Measurements from ENCODE around the gene MAP7D3.

MAP7D3 gene

DNA sequence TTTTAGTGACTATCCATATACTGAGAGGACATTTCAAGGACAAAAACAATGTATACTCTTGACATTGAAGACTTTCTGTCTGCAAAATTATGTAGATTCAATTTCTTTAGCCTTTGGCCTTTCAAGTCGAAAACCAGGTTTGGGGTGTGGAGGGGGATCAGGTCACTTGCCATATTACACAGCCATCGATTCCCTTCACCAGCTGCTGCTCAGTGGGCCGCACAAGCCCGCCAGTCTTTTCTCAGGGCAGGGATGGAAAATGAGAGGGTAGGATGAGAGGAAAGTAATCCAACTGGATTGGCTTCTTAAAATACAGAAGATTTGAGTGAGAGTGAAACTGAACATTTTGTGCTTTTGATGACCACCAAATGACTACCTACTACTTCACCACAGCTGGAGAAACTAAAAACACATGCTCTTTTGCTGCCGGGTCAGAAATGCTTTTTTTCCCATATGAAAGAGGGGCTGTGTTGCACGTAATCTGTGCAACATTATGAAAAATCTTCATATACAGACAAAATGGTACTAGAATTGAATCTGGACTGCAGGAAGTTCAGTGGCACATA, 52.4 kb downstream of the MAP7D3 start:
- POLR2A ChIA-PET: no interaction called here
- no peak for DNase-seq (ENCODE audit: extremely low spot score)
- no peak for TF ChIP-seq CTCF (IDR thresholded peaks at IDR 0.05; ENCODE audit: control extremely low read depth, extremely low read depth, low read depth, missing control alignments)
- CTCF ChIA-PET: interaction anchor here (1.3 kb wide), 1 partner anchor 12 kb away, joined by 3 read pairs; no protein-coding TSS in a partner anchor

GRCh38 chrX:136198010-136198409, 53.2 kb downstream of the MAP7D3 start:
- POLR2A ChIA-PET: no interaction called here
- CTCF ChIA-PET: interaction anchor here (1.3 to 1.5 kb wide), 2 partner anchors 13 to 170 kb away, joined by 3 to 5 read pairs; no protein-coding TSS in a partner anchor
- no peak for DNase-seq (ENCODE audit: extremely low spot score)
- no peak for TF ChIP-seq CTCF (IDR thresholded peaks at IDR 0.05; ENCODE audit: control extremely low read depth, extremely low read depth, low read depth, missing control alignments)

DNA sequence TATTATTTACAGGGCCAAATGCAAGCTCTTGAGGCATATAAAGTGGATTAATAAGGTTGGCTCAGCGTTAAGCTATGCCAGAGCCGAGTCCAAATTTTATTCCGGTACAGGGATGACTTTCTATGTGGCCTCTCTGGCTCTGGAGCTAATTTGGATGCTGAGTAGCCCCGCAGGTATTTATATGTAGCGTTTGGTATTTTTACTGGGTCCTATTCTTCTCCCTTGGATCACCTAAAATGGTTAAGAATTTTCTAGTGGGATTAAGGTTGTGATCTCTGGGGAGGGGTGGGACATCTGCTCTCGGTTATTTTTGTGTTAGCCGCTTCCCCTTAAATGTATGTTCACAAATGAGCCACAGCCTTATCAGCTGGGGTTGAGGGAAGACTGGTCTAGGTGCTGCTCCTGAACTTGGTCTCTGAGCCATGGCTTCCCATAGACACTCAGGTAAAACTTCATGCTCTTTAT, 54.5 kb downstream of the MAP7D3 start:
- POLR2A ChIA-PET: no interaction called here
- no peak for TF ChIP-seq CTCF (IDR thresholded peaks at IDR 0.05; ENCODE audit: control extremely low read depth, extremely low read depth, low read depth, missing control alignments)
- CTCF ChIA-PET: interaction anchor here (1.5 kb wide), 1 partner anchor 169 kb away, joined by 5 read pairs; no protein-coding TSS in a partner anchor
- no peak for DNase-seq (ENCODE audit: extremely low spot score)

DNA sequence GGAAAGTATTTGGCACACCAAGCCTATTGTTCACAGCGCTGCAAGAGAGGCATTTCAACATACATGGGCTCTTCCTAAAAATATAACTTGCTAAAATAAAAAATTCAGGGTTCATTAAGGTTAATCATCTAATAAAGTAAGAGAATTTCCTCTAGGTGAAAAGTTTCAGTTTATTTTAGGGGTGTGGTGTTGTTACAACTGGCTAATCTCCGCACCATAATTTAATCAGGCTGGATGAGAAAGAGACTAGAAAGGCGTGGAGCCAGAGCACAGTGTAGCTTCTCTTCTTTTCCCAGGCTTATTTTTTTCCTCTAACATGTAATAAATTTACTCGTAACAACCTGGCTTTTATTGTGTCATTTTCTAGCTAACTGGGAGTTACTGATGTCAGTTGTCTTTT, 56.0 kb downstream of the MAP7D3 start:
- no peak for DNase-seq (ENCODE audit: extremely low spot score)
- TF ChIP-seq CTCF (IDR thresholded peaks at IDR 0.05; ENCODE audit: control extremely low read depth, extremely low read depth, low read depth, missing control alignments): no peak
- ChIA-PET CTCF (interaction anchor here (0.8 to 1.0 kb wide), 2 partner anchors 14 to 73 kb away, joined by 3 to 4 read pairs; no protein-coding TSS in a partner anchor), POLR2A (no interaction called here)

DNA sequence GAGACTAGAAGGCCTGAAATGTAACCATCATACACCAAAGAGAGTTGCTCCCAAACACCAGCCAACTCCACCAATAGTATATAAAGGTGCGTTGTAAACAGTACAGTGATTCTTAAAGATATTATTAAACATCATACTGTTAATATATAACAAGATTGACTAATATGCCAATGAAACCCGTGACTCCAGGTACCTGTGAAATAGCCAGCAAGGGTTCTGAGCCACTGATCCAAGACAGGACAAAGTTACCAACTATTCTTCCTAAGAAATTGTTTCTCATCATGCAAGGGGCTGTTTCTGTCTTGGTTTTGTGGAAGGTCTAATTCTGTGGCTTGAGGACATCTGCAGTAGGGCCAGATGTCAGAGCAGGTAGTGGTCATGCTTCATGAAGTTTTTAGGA, 56.7 kb downstream of the MAP7D3 start:
- ChIA-PET CTCF (no interaction called here), POLR2A (no interaction called here)
- TF ChIP-seq CTCF (IDR thresholded peaks at IDR 0.05; ENCODE audit: control extremely low read depth, extremely low read depth, low read depth, missing control alignments): no peak
- DNase-seq (ENCODE audit: extremely low spot score): no peak

DNA sequence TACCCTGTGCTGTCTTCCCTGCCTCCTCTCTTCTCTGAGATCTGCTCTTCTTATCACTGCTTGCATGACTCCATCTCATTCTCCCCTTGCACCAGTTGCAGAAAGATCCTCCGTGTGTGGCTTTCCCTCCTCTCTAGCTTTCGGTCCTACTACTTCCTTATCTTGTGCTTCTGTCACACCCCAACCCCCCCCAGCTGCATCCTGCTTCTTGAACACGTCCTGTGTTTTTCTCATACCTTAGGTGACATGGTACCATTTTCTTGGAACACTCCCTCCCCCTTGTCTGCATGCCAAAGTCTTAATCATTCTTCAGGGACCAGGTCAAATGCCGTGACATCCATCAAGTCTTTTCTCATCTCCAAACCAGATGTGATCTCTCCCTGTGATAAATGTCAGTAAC, 57.4 kb downstream of the MAP7D3 start:
- TF ChIP-seq CTCF (IDR thresholded peaks at IDR 0.05; ENCODE audit: control extremely low read depth, extremely low read depth, low read depth, missing control alignments): no peak
- POLR2A ChIA-PET: no interaction called here
- CTCF ChIA-PET: no interaction called here
- DNase-seq (ENCODE audit: extremely low spot score): no peak
